Ureter (tissue), 1 donor: ENCODE results near the gene LRRFIP1. TPM values are rescaled to one million over a fixed set of nuclear protein-coding genes. Genes with fewer than 3 reads are reported as not detected.
A peak's percentile ranks its signal among the peaks of the same experiment; 100 is the strongest.
"Not testable (repeated sequence)": the region's sequence is repeated elsewhere in the genome, so short reads cannot be mapped to it uniquely, and the experiment has no call there.

ENCODE experiments used
- DNase-seq: peaks from one replicate; pipeline ENCODE4 v3.0.0-alpha.2; 2020; ENCODE audit warnings: low spot score
- total RNA-seq: library from RNA; stranded (reverse); gene quantifications from one replicate; pipeline ENCODE4 v1.2.4, GENCODE V29; 2023
- donor health status: DM: yes; HTN: yes; CAD: no.

Gene LRRFIP1
- total RNA-seq, 1 donor from 2014 or later: 207 TPM

GRCh38 chr2:237661799-237662328 is 34.5 kb downstream of the LRRFIP1 start:
- DNase-seq: no peak

DNA sequence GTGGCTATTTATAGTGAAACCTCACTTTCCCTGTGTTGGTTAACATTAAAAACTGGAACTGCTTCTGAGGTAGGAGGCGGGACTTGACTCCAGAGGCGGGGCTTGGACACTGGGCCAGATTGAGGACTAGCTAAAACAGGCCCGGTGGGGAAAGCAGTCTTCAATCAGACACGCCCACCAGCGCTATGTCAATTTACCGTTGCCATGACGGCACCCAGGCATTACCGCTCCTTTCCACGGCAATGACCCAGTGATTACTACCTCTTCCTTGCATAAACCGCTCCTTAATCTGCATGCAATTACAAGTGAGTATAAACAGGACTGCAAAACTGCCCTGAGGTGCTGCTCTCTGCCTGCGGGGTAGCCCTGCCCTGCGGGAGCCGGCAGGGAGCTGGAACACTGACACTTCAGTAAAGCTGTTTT is 35.3 kb downstream of the LRRFIP1 start:
- peak; percentile 96 for DNase-seq

DNA sequence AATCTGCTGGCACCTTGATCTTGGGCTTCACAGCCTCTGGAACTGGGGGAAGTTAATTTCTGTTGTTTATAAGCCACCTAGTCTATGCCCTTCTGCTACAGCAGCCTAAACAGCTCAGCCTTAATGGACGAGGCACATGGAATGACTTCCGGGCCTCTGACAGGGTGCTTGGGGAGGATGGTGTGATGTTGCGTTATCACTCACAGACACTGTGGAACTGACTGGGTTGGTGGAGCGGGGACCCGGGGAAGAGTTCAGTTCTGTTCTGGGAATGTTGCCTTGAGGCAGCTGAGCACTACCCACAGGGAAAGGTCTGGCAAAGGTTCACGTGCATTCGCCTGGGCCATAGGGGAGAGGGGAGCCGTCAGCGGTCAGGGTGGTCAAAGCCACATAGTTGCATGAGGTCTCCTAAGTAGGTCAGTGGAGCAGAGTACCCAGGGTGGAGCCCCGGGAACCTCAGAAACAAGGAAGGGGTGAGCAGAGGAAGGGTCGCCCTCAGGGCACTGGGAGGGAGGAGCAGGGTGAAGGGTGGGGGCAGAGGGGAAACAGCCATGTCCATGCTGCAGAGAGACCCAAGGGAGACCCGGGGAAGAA is 36.2 kb downstream of the LRRFIP1 start:
- no peak for DNase-seq

- DNase-seq: no peak
Measured at GRCh38 chr2:237664151-237664550, 36.8 kb downstream of the LRRFIP1 start.

GRCh38 chr2:237665713-237666143 is 38.3 kb downstream of the LRRFIP1 start:
- no peak for DNase-seq

GRCh38 chr2:237666606-237667005 is 39.2 kb downstream of the LRRFIP1 start:
- DNase-seq: no peak

DNA sequence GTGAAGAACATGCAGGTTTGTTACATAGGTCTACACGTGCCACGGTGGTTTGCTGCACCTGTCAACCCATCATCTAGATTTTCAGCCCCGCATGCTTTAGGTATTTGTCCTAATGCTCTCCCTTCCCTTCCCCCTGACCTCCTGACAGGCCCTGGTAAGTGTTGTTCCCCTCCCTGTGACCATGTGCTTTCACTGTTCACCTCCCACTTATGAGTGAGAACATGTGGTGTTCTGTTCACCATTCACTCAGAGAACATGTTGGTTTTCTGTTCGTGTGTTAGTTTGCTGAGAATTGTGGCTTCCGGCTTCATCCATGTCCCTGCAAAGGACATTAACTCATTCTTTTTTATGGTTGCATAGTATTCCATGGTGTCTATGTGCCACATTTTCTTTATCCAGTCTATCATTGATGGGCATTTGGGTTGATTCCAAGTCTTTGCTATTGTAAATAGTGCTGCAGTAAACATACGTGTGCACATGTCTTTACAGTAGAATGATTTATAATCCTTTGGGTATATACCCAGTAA is 39.7 kb downstream of the LRRFIP1 start:
- DNase-seq: not testable (repeated sequence)

- no peak for DNase-seq
Measured at GRCh38 chr2:237667893-237668292, 40.5 kb downstream of the LRRFIP1 start.

- no peak for DNase-seq
Measured at GRCh38 chr2:237668440-237668839, 41.1 kb downstream of the LRRFIP1 start.

DNA sequence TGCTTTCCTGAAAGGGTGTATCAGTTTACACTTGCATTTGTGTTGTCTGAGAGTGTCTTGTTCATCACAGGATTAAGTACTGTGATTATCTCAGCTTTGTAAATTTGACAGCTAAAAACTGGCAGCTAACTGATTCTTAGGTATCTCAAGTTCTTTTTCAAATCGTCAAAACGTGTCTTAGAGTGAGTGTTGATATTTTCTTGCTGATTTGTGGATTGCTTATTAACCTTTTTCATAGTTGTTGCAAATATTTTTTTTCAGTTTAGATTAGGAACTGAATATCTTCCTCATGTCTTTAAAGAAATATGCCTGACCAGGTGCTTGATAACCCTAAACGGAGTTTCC is 41.9 kb downstream of the LRRFIP1 start:
- DNase-seq: no peak

- DNase-seq: peak; percentile 80
Measured at GRCh38 chr2:237669628-237670392, 42.4 kb downstream of the LRRFIP1 start.

DNA sequence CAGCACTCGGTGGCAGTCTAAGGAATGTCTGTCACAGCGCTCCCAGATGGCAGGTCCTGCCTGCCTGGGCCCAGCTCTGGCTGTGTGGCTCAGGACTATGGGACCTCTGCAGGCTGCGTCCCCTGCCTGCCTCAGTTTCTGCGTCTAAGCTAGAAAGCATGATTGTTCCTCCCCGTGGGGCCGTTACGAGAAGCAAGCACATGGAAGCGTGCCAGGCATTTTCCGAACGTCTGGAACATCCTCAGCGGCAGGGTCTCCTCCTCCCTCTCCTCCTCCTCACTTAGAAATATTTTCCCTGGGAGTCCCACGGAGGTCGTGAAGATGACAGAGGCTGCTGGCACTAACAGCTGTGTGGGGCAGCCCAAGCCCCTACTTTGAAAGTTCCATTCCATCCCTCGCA is 43.3 kb downstream of the LRRFIP1 start:
- DNase-seq: no peak

DNA sequence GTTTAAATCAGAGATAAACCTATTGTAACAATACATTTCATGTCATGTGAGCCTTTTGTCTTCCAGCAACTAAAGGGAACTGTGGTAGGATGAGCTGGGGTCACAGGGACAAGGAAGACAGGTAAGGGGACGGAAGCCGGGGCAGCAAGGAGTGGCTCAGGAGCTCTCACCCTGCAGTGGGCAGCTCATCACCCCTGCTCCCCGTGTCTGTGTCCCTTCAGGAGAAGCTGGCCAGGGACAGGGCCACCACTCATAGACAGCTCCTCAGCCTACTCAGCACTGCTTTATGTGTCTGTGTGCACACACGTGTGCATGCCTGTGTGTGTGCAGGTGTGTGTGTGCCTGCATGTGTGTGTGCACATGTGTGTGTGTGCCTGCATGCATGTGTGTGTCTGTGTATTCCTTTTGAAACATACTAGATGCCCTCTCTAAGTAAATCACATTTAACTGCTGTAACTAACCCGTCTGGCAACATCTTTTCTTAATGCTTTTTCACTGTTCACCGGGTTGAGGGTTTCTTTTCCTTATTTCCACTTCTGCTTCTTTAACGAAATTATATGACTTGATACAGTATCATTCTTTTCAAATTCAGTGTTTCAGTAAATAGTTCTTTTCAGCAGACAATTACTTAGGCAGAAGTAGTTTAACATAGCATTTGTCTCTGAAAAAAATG is 44.2 kb downstream of the LRRFIP1 start:
- DNase-seq: no peak

DNA sequence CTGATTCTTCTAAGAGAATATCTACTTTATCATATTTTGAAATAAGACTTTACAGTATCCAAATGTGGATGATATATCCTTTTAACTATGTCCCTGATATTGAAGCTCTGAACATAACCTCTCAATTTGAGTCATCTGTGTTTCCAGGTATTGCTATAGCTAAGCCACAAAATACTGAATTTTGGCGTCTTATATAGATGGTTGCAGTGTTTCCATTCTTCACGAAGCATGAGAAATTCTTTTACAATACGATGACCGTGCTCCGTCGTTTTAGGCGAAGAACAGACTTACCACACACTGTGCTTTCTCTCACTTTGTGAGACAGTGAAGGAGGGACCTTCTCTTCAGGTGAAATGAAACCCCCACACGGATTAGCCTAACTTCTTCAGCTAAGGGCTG is 45.3 kb downstream of the LRRFIP1 start:
- no peak for DNase-seq

GRCh38 chr2:237673130-237674001 is 46.0 kb downstream of the LRRFIP1 start:
- DNase-seq: peak; percentile 84

GRCh38 chr2:237674731-237675276 is 47.4 kb downstream of the LRRFIP1 start:
- DNase-seq: peak; percentile 86

DNA sequence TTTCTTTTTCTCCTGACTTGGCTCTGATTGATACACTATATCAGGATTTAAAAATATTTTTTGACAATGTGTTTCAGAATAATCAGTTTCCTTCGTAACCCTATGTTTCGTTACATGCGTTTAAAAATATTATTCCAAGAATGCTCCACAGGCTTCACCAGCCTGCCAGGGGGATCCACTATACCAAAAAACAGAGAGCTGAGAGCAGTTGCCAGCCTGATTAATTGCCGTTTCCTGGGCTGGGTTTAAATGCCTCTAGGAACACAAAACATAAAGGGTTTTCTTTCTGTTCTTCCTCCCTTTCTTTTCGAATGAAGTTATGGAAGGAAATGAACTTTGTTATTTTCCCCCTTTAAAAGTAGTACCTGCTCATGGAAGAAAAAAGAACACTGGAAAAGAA is 47.9 kb downstream of the LRRFIP1 start:
- DNase-seq: no peak

GRCh38 chr2:237680702-237681478 is 53.5 kb downstream of the LRRFIP1 start:
- DNase-seq: no peak

GRCh38 chr2:237682151-237682550 is 54.8 kb downstream of the LRRFIP1 start:
- DNase-seq: peak; percentile 37
